NCI-H2196 treated with DMSO at 0.1 percent for 48 hours (cell line): ENCODE data around the gene RALGAPA1.
"Not testable (repeated sequence)": the region's sequence is repeated elsewhere in the genome, so short reads cannot be mapped to it uniquely, and the experiment has no call there.

Experiments used
- DNase-seq: peaks from one replicate; lab custom pipeline; 2025; ENCODE audit not compliant: unreplicated experiment; lab: John Stamatoyannopoulos, UW

The RALGAPA1 gene

DNA sequence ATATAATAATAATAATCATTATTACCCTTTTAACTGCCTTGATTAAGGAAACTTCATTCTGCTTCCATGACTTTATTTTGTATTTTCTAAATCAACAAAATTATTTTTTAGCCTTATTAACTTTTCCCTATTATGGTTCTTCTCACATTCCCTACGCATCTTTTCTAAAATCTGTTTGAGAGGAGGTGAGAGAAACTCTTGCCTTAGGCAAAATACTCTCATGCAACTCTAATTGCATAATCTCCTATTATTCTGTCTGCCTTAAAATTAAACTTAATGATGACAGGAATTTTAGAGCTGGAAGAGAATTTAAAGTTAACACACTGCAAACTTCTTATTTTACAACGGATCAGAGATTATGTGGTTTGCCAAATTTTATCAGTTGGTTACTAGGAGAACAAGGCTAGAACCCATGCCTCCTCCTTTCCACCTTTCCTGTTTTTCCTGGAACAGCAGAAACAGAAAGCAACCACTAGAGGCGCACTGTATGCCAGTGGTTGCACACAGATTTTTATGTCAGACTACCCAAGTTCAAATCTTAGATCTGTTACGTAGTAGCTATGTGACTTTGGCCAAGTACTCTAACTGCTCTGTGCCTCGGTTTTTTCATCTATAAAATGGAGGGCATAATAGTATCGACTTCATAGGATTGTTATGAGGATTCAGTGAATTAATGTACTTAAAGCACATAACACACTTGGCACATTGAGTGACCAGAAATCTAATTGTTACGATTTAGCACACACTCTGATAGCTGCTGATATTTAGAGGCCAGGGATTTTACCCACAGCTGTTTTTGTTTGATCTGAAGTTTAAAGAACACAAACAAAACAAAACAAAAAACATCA is 12.7 kb upstream of the RALGAPA1 start:
- no peak for DNase-seq

DNA sequence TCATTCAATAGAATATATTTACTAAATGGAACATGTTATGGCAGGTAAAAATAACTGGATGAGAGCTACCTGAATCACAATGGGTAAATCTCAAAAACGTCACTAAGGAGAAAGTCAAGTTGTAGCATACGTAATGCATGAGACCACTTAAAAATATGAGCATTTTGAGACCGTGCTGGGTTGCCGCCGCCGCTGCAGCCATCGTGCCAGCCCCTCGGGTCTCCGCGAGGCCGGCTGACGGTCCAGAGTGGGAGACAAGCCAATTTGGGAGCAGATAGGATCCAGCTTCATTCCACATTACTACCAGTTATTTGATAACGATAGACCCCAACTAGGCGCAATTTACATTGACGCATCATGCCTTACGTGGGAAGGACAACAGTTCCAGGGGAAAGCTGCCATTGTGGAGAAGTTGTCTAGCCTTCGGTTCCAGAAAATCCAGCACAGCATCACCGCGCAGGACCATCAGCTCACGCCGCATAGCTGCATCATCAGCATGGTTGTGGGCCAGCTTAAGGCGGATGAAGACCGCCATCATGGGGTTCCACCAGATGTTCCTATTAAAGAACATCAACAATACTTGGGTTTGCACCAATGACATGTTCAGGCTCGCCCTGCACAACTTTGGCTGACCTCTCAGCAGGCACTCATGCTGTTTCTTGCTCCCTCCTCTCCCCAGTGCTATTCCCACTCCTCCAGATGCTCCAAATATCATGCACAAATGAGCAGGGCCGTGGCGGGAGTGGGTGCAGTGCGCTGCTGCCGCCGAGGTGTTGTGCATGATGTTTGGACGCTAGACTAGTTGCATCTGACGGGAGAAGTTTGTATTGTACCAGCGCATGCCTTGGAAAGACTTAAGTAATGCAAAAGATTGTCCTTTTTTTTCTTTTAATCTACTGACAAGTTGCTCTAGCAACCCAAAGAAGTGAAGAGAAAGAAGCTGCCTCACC is 10.8 kb upstream of the RALGAPA1 start:
- DNase-seq = no peak

GRCh38 chr14:35818346-35819115 is 9.4 kb upstream of the RALGAPA1 start:
- DNase-seq = no peak

DNA sequence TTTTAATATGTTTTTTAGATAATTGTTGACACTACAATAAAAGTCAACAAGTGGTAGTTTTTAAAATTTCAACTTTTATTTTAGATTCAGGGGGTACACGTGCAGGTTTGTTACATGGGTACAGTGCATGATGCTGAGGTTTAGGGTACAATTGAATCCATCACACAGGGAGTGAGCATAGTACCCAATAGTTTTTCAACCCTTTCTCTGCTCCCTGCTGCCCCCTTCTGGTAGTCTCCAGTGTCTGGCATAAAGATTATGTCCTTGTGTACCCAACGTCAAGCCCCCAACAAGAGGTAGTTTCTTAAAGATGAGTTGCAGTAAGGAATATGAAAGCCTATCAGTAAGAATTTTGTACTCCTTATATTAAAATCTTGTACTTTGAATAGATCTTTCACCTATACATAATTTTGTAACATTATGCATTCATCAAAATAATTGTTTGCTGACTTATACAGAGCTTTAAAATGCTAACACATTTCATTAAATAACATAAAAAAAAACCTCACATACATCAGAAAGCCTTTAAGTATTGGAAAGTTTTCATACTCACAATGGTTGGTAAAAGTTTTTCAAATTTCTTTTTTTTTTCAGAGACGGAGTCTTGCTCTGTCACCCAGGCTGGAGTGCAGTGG is 5.4 kb upstream of the RALGAPA1 start:
- no peak for DNase-seq

DNA sequence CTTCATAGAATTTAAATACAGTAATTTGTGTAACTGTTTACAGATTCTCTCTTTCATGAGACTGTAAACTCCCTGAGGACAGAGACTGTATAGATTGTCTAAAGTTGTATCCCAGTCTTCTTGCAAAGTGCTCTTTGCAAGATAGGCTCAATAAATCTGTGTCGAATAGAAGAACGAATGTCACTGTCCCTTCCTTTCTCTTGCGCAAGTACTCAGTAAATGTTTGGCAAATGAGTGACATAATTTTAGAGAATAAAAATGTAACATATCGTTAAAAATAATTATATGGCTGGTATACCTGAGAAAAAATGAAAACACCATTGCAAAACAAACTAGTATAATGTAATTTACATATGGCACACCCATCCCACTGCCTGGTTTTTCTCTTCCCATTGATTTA is 1.9 kb upstream of the RALGAPA1 start:
- DNase-seq = no peak

DNA sequence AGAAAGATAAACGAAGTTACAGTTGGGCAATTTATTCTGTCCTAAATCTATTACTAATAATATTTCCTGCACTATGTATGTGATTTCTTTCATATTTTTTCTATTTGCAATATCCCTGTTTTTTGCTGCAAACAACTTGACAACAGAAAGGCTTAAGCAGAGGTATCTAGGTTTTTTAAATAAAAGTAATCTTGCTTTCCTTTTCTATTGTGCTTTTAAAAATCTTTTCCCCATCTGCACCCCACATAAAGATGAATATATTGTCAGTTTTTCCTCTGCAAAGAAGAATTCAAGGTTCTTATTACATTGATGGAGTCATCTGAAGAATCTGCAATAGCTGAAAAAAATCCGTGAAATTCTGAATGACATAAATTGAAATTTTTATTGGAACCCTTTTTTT is 502 bp upstream of the RALGAPA1 start:
- no peak for DNase-seq

- no peak for DNase-seq
Measured at GRCh38 chr14:35808076-35808637, 938 bp downstream of the RALGAPA1 start.

DNA sequence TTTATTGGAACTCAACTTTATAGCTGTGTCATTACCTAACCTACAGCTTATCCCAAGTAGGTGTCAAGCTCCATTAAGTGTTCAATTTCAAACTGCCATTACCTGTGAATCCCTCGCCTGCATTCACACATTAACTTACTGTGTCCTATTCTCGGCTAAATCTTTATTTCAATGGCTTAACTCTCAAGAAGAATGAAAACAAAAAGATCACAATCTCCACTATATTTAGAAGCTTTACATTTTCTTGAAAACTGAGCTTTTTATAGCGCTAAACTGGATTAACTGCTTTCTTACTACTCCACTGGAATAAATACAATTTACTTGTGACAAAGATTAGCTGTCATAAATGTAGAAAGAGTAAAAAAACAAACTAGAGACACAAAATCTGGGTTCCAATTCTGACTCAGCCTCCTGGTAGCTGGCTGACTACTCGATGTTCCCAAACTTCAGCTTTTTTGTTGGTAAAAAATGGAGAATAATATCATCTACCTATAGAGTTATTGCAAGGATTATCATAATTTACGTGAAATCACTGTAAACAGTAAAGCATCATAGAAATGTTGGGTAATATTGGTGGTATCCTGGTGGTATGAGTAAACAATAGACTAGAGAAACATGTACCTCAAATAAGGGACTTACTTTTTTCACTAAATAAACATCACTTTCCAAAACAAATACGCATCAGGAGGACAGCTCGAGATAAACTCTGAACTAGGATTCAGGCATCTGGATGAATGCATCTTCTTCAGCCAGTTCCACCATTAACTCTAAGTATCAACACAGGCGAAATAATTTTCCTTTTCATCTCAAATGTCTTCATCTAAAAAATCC is 1.7 kb downstream of the RALGAPA1 start:
- no peak for DNase-seq

DNA sequence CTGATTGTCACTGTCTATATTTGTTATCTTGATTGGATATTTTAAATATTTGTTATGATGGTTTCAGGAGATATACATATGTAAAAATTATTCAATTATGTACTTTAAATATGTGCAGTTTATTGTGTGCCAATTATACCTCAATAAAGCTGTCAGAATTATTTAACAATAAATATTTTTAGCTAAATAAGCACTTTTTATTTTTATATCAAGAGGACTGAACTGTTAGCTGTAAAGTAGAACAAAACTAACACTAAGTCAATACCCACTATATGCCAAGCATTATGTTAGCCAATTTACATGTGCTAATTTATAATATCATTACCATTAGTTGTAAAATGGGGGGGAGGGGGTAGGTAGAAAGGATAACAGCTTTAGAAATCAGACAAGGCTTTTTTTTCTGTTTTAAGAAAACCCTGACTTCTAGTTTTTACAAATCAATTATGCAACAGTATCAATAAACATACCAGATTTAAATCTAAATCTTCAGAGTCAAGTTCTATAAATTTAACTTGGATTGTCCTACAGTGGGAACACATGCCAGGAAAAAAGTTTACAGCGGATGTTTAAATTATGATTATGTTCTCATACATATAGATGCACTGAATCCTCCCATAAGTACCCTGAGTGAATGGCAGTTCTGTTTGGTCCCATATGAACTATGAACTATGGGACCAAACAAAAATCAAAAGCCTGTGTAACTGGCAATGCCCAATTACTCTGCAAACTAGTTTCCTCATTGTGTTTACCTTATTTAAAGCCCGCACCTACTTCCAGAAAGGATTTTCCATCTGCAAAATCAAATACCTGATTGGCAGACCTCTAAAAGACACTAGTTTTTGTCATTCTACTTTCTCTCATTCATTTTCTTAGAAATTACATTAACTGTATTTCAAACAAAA is 2.8 kb downstream of the RALGAPA1 start:
- DNase-seq = no peak

DNA sequence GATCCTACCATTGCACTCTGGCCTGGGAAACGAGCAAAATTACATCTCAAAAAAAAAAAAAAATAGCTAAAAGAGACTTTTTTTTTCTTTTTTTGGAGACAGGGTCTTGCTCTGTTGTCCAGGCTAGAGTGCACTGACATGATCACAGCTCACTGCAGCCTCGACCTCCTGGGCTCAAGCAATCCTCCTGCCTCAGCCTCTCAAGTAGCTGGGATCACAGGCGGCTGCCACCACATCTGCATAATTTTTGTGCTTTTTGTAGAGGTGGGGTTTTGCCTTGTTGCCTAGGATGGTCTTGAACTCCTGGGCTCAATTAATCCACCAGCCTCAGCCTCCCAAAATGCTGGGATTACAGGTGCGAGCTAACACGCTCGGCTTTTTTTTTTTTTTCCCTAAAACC is 11.3 kb downstream of the RALGAPA1 start:
- no peak for DNase-seq

- DNase-seq = no peak
Measured at GRCh38 chr14:35789651-35790050, 19.4 kb downstream of the RALGAPA1 start.

- DNase-seq = no peak
Measured at GRCh38 chr14:35786856-35787255, 22.2 kb downstream of the RALGAPA1 start.

DNA sequence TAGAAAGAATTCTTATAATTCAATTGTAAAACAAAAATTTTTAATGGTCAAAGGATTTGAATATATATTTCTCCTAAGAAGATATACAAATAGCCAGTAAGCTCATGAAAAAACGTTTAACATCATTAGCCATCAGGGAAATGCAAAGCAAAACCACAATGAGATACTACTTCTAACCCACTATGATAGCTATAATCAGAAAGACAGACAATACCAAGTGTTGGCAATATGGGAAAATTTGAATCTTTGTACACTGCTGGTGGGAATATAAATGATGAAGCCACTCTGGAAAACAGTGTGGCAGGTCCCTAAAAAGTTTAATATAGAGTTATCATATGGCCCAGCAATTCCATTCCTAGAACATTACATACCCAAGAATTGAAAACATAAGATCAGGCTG is 25.4 kb downstream of the RALGAPA1 start:
- no peak for DNase-seq

DNA sequence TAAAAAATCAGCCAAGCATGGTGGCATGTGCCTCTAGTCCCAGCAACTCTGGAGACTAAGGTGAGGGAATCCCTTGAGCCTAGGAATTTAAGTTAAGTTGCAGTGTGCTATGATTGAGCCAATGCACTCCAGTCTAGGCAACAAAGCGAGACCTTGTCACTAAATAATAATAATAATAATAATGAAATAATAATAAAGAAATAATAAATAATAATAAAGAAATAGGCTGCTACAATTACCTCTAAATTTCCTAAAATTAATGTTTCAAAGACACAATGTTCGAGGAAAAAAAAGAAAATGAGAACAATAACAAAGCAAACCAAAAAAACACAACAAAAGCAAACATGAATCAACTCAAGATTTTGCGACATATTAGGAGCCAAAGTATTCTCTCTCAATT is 29.7 kb downstream of the RALGAPA1 start:
- DNase-seq = no peak

- not testable (repeated sequence) for DNase-seq
Measured at GRCh38 chr14:35777550-35777949, 31.5 kb downstream of the RALGAPA1 start.

GRCh38 chr14:35776823-35777222 is 32.3 kb downstream of the RALGAPA1 start:
- no peak for DNase-seq

DNA sequence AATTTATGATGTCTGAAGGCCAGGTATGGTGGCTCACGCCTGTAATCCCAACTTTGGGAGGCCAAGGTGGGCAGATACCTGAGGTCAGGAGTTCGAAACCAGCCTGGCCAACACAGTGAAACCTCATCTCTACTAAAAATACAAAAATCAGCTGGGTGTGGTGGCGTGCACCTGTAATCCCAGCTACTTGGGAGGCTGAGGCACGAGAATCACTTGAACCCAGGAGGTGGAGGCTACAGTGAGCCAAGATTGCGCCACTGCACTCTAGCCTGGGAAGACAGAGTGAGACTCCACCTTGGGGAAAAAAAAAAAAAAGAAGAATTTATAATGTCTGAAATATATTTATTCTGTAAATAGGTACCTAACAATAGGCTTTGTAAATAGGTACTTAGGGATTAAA is 33.0 kb downstream of the RALGAPA1 start:
- not testable (repeated sequence) for DNase-seq

GRCh38 chr14:35766700-35767082 is 42.4 kb downstream of the RALGAPA1 start:
- DNase-seq = no peak
